Astrocyte of the spinal cord (primary cell): ENCODE measurements around the gene C16orf54.
"Not testable (repeated sequence)": the region's sequence is repeated elsewhere in the genome, so short reads cannot be mapped to it uniquely, and the experiment has no call there.

Source experiments
- DNase-seq: peaks from one replicate; pipeline ENCODE4 v3.0.0; 2011; ENCODE audit warnings: low read depth, low spot score
- H3K4me3 ChIP-seq: 2 replicates; pipeline ENCODE4 v1.5.1; 2011; ENCODE audit warnings: low read depth, mild to moderate bottlenecking, low read length, moderate library complexity
- CTCF ChIP-seq: IDR thresholded peaks from 2 replicates; pipeline ENCODE4 v1.5.1; 2012; ENCODE audit warnings: low read depth, mild to moderate bottlenecking, low read length, inconsistent platforms
- in situ Hi-C: cut with HindIII; loops from 2 replicates; pipeline ENCODE4 v1.10.0; 2017; ENCODE audit warnings: low sequenced_read_pairs

Gene C16orf54

DNA sequence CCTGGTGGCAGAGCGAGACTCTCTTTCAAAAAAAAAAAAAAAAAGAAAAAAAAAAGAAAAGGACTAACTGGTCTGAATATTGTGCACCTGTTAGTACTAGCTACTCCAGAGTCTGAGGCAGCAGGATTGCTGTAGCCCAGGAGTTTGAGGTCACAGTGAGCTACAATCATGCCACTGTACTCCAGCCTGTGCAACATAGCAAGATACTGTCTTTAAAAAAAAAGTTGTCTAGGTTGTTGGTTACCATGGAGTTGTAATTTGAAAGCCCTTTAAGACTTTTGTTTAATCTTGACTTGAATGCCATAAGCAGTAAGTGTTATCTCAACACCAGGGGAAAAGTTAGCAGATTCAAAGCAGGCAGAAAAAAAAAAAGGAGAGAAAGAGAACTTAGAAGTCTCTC is 10.9 kb upstream of the C16orf54 start:
- DNase-seq, result no peak
- no peak overlapping the region for H3K4me3 ChIP-seq
- in situ Hi-C loops, result no loop called here
- TF ChIP-seq CTCF, result no peak

DNA sequence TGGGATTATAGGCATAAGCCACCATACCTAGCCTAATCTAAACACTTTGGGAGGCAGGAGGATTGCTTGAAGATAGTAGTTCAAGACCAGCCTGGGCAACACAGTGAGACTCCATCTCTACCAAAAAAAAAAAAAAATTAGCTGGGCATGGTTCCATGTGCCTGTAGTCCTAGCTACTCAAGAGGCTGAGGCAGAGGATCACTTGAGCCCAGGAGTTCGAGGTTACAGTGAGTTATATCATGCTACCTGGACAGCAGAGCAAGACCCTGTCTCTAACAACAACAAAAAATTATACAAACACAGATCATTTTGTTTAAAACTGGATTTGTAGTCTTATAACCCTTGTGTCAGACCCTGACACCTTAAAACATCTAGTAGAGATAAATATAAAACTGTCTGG is 7.7 kb upstream of the C16orf54 start:
- H3K4me3 ChIP-seq, result no peak overlapping the region
- in situ Hi-C loops, result no loop called here

DNA sequence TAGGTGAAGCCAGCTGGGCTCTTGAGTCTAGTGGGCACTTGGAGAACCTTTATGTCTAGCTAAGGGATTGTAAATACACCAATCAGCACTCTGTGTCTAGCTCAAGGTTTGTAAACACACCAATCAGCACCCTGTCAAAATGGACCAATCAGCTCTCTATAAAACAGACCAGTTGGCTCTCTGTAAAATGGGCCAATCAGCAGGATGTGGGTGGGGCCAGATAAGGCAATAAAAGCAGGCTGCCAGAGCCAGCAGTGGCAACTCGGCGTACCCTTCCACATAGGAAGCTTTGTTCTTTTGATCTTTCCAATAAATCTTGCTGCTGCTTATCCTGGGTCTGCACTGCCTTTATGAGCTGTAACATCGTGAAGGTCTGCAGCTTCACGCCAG is 3.0 kb upstream of the C16orf54 start:
- in situ Hi-C loops, DNase-seq, H3K4me3 ChIP-seq: not testable (repeated sequence)

More for the DNA sequence above, 7.7 kb upstream of the C16orf54 start:
- TF ChIP-seq CTCF, result no peak
- no peak for DNase-seq

- no peak for DNase-seq
- TF ChIP-seq CTCF, result no peak
- no peak overlapping the region for H3K4me3 ChIP-seq
- in situ Hi-C loops, result no loop called here
Measured at GRCh38 chr16:29747947-29748759, 2.4 kb upstream of the C16orf54 start.

DNA sequence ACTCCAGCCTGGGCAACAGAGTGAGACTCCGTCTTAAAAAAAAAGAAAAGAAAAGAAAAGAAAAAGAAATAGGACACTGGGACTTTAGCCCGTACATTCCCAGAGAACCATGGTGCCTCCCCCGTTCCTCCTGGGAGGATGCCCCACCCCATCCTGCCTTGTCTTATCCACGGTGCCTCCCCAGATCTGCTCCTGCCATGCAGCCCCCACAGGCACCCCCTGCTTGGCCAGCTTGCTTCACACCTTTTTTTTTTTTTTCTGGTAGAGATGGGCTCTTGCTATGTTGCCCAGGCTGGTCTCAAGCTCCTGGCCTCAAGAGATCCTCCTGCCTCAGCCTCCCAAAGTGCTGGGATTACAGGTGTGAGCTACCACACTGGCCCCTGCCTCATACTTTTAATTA is 728 bp upstream of the C16orf54 start:
- in situ Hi-C loops, H3K4me3 ChIP-seq, DNase-seq: not testable (repeated sequence)

GRCh38 chr16:29745121-29745852 is 503 bp downstream of the C16orf54 start:
- no peak for TF ChIP-seq CTCF
- DNase-seq, result no peak
- in situ Hi-C loops, result no loop called here
- no peak overlapping the region for H3K4me3 ChIP-seq

DNA sequence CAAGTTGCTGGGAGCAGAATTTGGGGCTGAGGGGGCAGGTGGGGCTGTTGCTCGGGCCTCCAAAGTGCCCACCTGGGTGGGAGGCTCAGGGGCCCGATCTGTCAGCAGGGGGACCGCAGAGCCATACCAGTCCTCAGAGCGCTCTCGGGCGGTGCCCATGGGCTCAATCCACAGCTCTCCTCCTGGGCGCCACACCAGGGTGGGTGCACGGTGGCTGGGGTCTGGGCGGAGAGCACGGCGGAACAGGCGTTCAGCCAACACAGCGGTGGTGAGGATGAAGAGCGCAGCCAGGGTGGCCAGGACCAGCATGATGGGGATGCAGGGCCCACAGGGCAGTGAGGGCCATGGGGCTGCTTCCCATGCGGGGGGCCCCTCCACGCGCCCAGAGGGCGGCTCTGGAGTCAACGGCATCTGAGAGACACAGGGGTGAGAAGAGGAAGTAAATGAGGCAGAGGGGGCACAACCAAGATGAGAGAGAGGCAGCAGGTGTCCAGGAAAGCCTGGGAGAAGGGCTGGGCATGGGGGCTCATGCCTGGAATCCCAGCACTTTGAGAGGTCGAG is 1.2 kb downstream of the C16orf54 start:
- in situ Hi-C loops, result no loop called here
- DNase-seq, result no peak
- H3K4me3 ChIP-seq, result no peak overlapping the region
- no peak for TF ChIP-seq CTCF
